Measurements from ENCODE around the gene TOP2A. TPM values are rescaled to one million over a fixed set of nuclear protein-coding genes. Genes with fewer than 3 reads are reported as not detected.

TOP2A gene
- total RNA-seq, 3 donors from 2014 or later = 2.0 to 6.4 (median 2.5) TPM

GRCh38 chr17:40442392-40443195 lies 24.9 kb upstream of the TOP2A start:
- TF ChIP-seq CTCF (IDR thresholded peaks at IDR 0.05) (peak; percentile 37 to 43 (median 40)), POLR2AphosphoS5 (IDR thresholded peaks at IDR 0.05) (peak in 2 of 3 donors; percentile 8 to 41), POLR2A (IDR thresholded peaks at IDR 0.05) (peak; percentile 21)
- H3K4me3 ChIP-seq = peak overlapping the region; percentile 75 to 98 (median 77)
- peak overlapping the region; percentile 94 to 100 for H3K27ac ChIP-seq
- H3K27me3 ChIP-seq = no peaks in the 10 kb centered on the region
- H3K9me3 ChIP-seq = no peaks in the 10 kb centered on the region
- H3K36me3 ChIP-seq = no peaks in the 10 kb centered on the region
- H3K4me1 ChIP-seq = peaks cover 3 to 6% of the 10 kb centered on the region in 2 donors
- DNase-seq (ENCODE audit: low spot score in 2 of 2) = no peak
- intact Hi-C loops (cut with DNase I; ENCODE audit: low total_unique reads) = loop anchor here (5.0 kb wide), 1 partner anchor 100 kb away; no protein-coding TSS in a partner anchor

GRCh38 chr17:40440166-40440565 lies 22.5 kb upstream of the TOP2A start:
- no peaks in the 10 kb centered on the region for H3K27me3 ChIP-seq
- TF ChIP-seq POLR2AphosphoS5 (IDR thresholded peaks at IDR 0.05) = no peak
- no peak for TF ChIP-seq CTCF (IDR thresholded peaks at IDR 0.05)
- no peak for TF ChIP-seq POLR2A (IDR thresholded peaks at IDR 0.05)
- H3K9me3 ChIP-seq = no peaks in the 10 kb centered on the region
- DNase-seq (ENCODE audit: low spot score in 2 of 2) = no peak
- no peaks in the 10 kb centered on the region for H3K4me1 ChIP-seq
- H3K36me3 ChIP-seq = no peaks in the 10 kb centered on the region
- H3K4me3 ChIP-seq = no peak overlapping the region
- intact Hi-C loops (cut with DNase I; ENCODE audit: low total_unique reads) = loop anchor here (5.0 kb wide), 1 partner anchor 102 kb away; no protein-coding TSS in a partner anchor
- no peak overlapping the region for H3K27ac ChIP-seq

GRCh38 chr17:40437095-40437732 lies 19.5 kb upstream of the TOP2A start:
- TF ChIP-seq CTCF (IDR thresholded peaks at IDR 0.05) (no peak), POLR2AphosphoS5 (IDR thresholded peaks at IDR 0.05) (no peak), POLR2A (IDR thresholded peaks at IDR 0.05) (no peak)
- no peaks in the 10 kb centered on the region for H3K27me3 ChIP-seq
- H3K27ac ChIP-seq = no peak overlapping the region
- H3K4me1 ChIP-seq = no peaks in the 10 kb centered on the region
- no peaks in the 10 kb centered on the region for H3K36me3 ChIP-seq
- no peak overlapping the region for H3K4me3 ChIP-seq
- intact Hi-C loops (cut with DNase I; ENCODE audit: low total_unique reads) = no loop called here
- H3K9me3 ChIP-seq = no peaks in the 10 kb centered on the region
- DNase-seq (ENCODE audit: low spot score in 2 of 2) = no peak

GRCh38 chr17:40436636-40437035 lies 18.9 kb upstream of the TOP2A start:
- Histone ChIP-seq H3K9me3 (no peaks in the 10 kb centered on the region), H3K4me3 (no peak overlapping the region), H3K4me1 (no peaks in the 10 kb centered on the region), H3K27ac (no peak overlapping the region), H3K27me3 (no peaks in the 10 kb centered on the region), H3K36me3 (no peaks in the 10 kb centered on the region)
- intact Hi-C loops (cut with DNase I; ENCODE audit: low total_unique reads) = no loop called here
- DNase-seq (ENCODE audit: low spot score in 2 of 2) = no peak
- no peak for TF ChIP-seq POLR2AphosphoS5 (IDR thresholded peaks at IDR 0.05)
- no peak for TF ChIP-seq CTCF (IDR thresholded peaks at IDR 0.05)
- no peak for TF ChIP-seq POLR2A (IDR thresholded peaks at IDR 0.05)
